Pancreas (tissue), 10 donors: ENCODE measurements around the gene EIF3I. TPM values are rescaled to one million over a fixed set of nuclear protein-coding genes. Genes with fewer than 3 reads are reported as not detected.

Experiments used
- ATAC-seq, 4 donors: fragments of 200-7000 bp; cut with Tn5 transposase; one replicate each; pipeline versions ENCODE4 v1.8.0 to v1.9.1; 2020; ENCODE audit warnings: mild to moderate bottlenecking in 4 of 4, moderate library complexity in 4 of 4
- DNase-seq, 6 donors: peaks; one replicate each; pipeline ENCODE4 v3.0.0-alpha.2; 2020
- FAIRE-seq: peaks from 2 replicates; lab custom pipeline; 2012; peaks lifted over from hg19 to GRCh38; lab: Jason Lieb, UNC
- H3K27ac ChIP-seq, 4 donors: fragments of 200-600 bp; sonication (generic); 1 replicate in 3 of 4; 2 replicates in 1 of 4; pipeline versions ENCODE4 v1.5.0 to v1.8.0; 2020
- H3K27me3 ChIP-seq, 4 donors: fragments of 200-600 bp; one replicate each; pipeline ENCODE4 v1.8.0; 2021
- H3K36me3 ChIP-seq, 3 donors: fragments of 200-600 bp; sonication (generic) in 1 of 3; one replicate each; pipeline versions ENCODE4 v1.5.0 to v1.8.0; 2020 to 2021
- H3K4me1 ChIP-seq, 3 donors: fragments of 200-600 bp; one replicate each; pipeline ENCODE4 v1.8.0; 2021
- H3K4me3 ChIP-seq, 4 donors: fragments of 200-600 bp; sonication (generic) in 2 of 4; one replicate each; pipeline versions ENCODE4 v1.5.0 to v1.8.0; 2020 to 2021
- H3K9me3 ChIP-seq, 4 donors: fragments of 200-600 bp; one replicate each; pipeline ENCODE4 v1.8.0; 2021
- CTCF ChIP-seq, 4 donors: fragments of 200-600 bp; sonication (generic) in 3 of 4; IDR thresholded peaks; one replicate each; pipeline versions ENCODE4 v1.5.0 to v1.8.0; 2021; ENCODE audit warnings: antibody characterized with exemption in 4 of 4
- WGBS, 2 donors: extraction: QIAGEN DNeasy Blood & Tissue Kit; methylation state at CpG; one replicate each; pipeline ENCODE4 v1.1.7; 2013; 5-methylcytosine and 5-hydroxymethylcytosine counted together
- intact Hi-C, 3 donors: fragments of 100-400 bp; cut with DNase I; formaldehyde crosslinking; loops; one replicate each; pipeline versions ENCODE4 v1.11.1 to v1.14.2; 2022
- polyA plus RNA-seq, 2 donors: library from polyadenylated mRNA; stranded (reverse); fragments of 200-250 nt; gene quantifications; one replicate each; pipeline ENCODE4 v1.2.3, GENCODE V29; 2013
- total RNA-seq, 6 donors: library from RNA; stranded (reverse); fragmentation: NEBNext Ultra II Directional in 4 of 6; extraction: Animal tissue kit (Norgen Biotek cat#: 25700) in 4 of 6; gene quantifications; one replicate each; pipeline versions ENCODE4 v1.2.1 to v1.2.4, GENCODE V29; 2021 to 2023
- donor health status: healthy with polysubstance abuse.
- donor health status: DM: no; HTN: no; CAD: no; lungs with moderate emphysema.
- donor health status: DM: no; HTN: no; CAD: no.
- donor health status: control.
- donor health status: control.
- donor health status: Bipolar disorder and iron deficiency.
- donor health status: DM: yes; HTN: yes; CAD: no.
- donor health status: DM: no; HTN: no; CAD: no.
- donor health status: DM: no; HTN: no; CAD: no.
- donor health status: DM: yes; HTN: yes; CAD: no.

The EIF3I gene
- total and polyA plus RNA-seq, 8 donors, result 63.4 to 107 (median 84.7) TPM

- FAIRE-seq, result no peak
- no peak for ATAC-seq
- 84 to 100% methylated on average over 1 of the region's 1 CpG for WGBS, 2 donors
- no peaks in the 10 kb centered on the region for H3K27me3 ChIP-seq
- H3K9me3 ChIP-seq, result no peaks in the 10 kb centered on the region
- no peak overlapping the region for H3K27ac ChIP-seq
- intact Hi-C loops, result no loop called here
- H3K4me1 ChIP-seq, result peaks cover 7 to 11% (median 10%) of the 10 kb centered on the region in 3 donors
- TF ChIP-seq CTCF (IDR thresholded peaks at IDR 0.05), result no peak
- H3K4me3 ChIP-seq, result no peak overlapping the region
- peak in 2 of 6 donors; percentile 9 to 17 for DNase-seq
- H3K36me3 ChIP-seq, result peaks cover 5 to 37% (median 24%) of the 10 kb centered on the region in 3 donors
These were observed 25.1 kb upstream of the EIF3I start for GRCh38 chr1:32197074-32197473.

GRCh38 chr1:32197837-32198236 is 24.4 kb upstream of the EIF3I start:
- H3K27me3 ChIP-seq, result no peaks in the 10 kb centered on the region
- WGBS, 2 donors, result 62 to 66% methylated on average over 6 of the region's 6 CpGs
- no peak for FAIRE-seq
- peaks cover 7 to 11% (median 10%) of the 10 kb centered on the region in 3 donors for H3K4me1 ChIP-seq
- no peak for TF ChIP-seq CTCF (IDR thresholded peaks at IDR 0.05)
- ATAC-seq, result no peak
- intact Hi-C loops, result no loop called here
- peak in 2 of 6 donors; percentile 29 to 64 for DNase-seq
- H3K36me3 ChIP-seq, result peaks cover 5 to 29% (median 18%) of the 10 kb centered on the region in 3 donors
- no peak overlapping the region for H3K4me3 ChIP-seq
- no peak overlapping the region for H3K27ac ChIP-seq
- no peaks in the 10 kb centered on the region for H3K9me3 ChIP-seq

GRCh38 chr1:32198237-32199042 is 23.8 kb upstream of the EIF3I start:
- Histone ChIP-seq H3K9me3 (no peaks in the 10 kb centered on the region), H3K27me3 (no peaks in the 10 kb centered on the region), H3K4me1 (peaks cover 7 to 11% (median 10%) of the 10 kb centered on the region in 3 donors), H3K36me3 (peaks cover 5 to 23% (median 12%) of the 10 kb centered on the region in 3 donors), H3K27ac (no peak overlapping the region), H3K4me3 (no peak overlapping the region)
- DNase-seq (peak in 2 of 6 donors; percentile 27 to 34), FAIRE-seq (no peak), ATAC-seq (no peak)
- intact Hi-C loops, result no loop called here
- TF ChIP-seq CTCF (IDR thresholded peaks at IDR 0.05), result no peak
- WGBS, 2 donors, result 81 to 88% methylated on average over 3 of the region's 3 CpGs

- WGBS, 2 donors, result 50 to 55% methylated on average over 4 of the region's 4 CpGs
- no peak for TF ChIP-seq CTCF (IDR thresholded peaks at IDR 0.05)
- FAIRE-seq (no peak), DNase-seq (peak in 2 of 6 donors; percentile 18 to 20), ATAC-seq (no peak)
- H3K27me3 ChIP-seq, result no peaks in the 10 kb centered on the region
- peaks cover 7 to 11% (median 10%) of the 10 kb centered on the region in 3 donors for H3K4me1 ChIP-seq
- H3K9me3 ChIP-seq, result no peaks in the 10 kb centered on the region
- H3K27ac ChIP-seq, result peak overlapping the region in 1 of 4 donors; percentile 71
- H3K4me3 ChIP-seq, result no peak overlapping the region
- intact Hi-C loops, result no loop called here
- peaks cover 3 to 16% (median 6%) of the 10 kb centered on the region in 3 donors for H3K36me3 ChIP-seq
These were observed 23.0 kb upstream of the EIF3I start for GRCh38 chr1:32199043-32199716.
